ENCODE results near the gene PCDHB10.
A peak's percentile ranks its signal among the peaks of the same experiment; 100 is the strongest.
"Not testable (repeated sequence)": the region's sequence is repeated elsewhere in the genome, so short reads cannot be mapped to it uniquely, and the experiment has no call there.

The PCDHB10 gene

GRCh38 chr5:141188682-141189081 is 3.5 kb upstream of the PCDHB10 start:
- not testable (repeated sequence) for DNase-seq

DNA sequence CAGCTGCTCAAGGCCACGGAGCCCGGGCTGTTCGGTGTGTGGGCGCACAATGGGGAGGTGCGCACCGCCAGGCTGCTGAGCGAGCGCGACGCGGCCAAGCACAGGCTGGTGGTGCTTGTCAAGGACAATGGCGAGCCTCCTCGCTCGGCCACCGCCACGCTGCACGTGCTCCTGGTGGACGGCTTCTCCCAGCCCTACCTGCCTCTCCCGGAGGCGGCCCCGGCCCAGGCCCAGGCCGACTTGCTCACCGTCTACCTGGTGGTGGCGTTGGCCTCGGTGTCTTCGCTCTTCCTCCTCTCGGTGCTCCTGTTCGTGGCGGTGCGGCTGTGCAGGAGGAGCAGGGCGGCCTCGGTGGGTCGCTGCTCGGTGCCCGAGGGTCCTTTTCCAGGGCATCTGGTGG is 3.0 kb upstream of the PCDHB10 start:
- not testable (repeated sequence) for DNase-seq

DNA sequence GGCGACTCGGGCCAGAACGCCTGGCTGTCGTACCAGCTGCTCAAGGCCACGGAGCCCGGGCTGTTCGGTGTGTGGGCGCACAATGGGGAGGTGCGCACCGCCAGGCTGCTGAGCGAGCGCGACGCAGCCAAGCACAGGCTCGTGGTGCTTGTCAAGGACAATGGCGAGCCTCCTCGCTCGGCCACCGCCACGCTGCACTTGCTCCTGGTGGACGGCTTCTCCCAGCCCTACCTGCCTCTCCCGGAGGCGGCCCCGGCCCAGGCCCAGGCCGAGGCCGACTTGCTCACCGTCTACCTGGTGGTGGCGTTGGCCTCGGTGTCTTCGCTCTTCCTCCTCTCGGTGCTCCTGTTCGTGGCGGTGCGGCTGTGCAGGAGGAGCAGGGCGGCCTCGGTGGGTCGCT is 2.2 kb downstream of the PCDHB10 start:
- not testable (repeated sequence) for DNase-seq

DNA sequence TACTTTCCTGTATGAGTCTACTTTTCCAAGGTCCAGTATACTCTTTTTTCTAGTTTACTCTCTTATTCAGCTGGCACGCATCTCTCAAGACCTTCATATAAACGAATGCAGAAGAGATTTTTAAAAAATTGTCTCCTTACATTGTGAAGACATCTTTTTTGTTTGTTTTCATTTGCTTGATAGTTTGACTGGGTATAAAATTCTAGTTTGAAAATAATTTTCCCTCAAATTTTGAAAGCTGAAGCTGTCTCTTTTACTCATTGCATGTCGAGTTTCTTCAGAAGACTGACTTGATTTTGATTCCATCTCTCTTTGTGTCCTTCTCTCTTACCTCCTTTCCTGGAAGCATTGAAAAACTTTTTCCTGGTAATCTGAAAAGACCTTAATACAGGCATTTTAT is 4.2 kb downstream of the PCDHB10 start:
- DNase-seq = no peak

GRCh38 chr5:141199359-141200235 is 7.4 kb downstream of the PCDHB10 start, which contains the start of gene PCDHB11:
PCDHB11 (plus strand) TSS chr5:141199627; CDS start chr5:141199775, 148 bp downstream.
- no peak for DNase-seq

- not testable (repeated sequence) for DNase-seq
These were observed 9.0 kb downstream of the PCDHB10 start for GRCh38 chr5:141201126-141201525.

GRCh38 chr5:141201646-141202045 is 9.5 kb downstream of the PCDHB10 start:
- not testable (repeated sequence) for DNase-seq

GRCh38 chr5:141208478-141208877 is 16.3 kb downstream of the PCDHB10 start, which contains the start of gene PCDHB12:
PCDHB12 (plus strand) TSS chr5:141208719; CDS start chr5:141208908, 189 bp downstream.
- no peak for DNase-seq

GRCh38 chr5:141210281-141210680 is 18.1 kb downstream of the PCDHB10 start:
- not testable (repeated sequence) for DNase-seq

DNA sequence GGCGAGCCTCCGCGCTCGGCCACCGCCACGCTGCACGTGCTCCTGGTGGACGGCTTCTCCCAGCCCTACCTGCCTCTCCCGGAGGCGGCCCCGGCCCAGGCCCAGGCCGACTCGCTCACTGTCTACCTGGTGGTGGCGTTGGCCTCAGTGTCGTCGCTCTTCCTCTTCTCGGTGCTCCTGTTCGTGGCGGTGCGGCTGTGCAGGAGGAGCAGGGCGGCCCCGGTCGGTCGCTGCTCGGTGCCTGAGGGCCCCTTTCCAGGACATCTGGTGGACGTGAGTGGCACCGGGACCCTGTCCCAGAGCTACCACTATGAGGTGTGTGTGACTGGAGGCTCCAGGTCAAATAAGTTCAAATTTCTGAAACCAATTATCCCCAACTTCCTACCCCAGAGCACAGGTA is 18.7 kb downstream of the PCDHB10 start:
- DNase-seq = not testable (repeated sequence)

- peak; percentile 21 for DNase-seq
These were observed 21.6 kb downstream of the PCDHB10 start, which contains the start of gene PCDHB13 for GRCh38 chr5:141213656-141214339. PCDHB13 (plus strand) TSS chr5:141213919; CDS start chr5:141214124, 205 bp downstream.

GRCh38 chr5:141214583-141214982 is 22.4 kb downstream of the PCDHB10 start:
- DNase-seq = not testable (repeated sequence)

DNA sequence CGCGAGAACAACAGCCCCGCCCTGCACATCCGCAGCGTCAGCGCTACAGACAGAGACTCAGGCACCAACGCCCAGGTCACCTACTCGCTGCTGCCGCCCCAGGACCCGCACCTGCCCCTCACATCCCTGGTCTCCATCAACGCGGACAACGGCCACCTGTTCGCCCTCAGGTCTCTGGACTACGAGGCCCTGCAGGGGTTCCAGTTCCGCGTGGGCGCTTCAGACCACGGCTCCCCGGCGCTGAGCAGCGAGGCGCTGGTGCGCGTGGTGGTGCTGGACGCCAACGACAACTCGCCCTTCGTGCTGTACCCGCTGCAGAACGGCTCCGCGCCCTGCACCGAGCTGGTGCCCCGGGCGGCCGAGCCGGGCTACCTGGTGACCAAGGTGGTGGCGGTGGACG is 23.4 kb downstream of the PCDHB10 start:
- DNase-seq = not testable (repeated sequence)

DNA sequence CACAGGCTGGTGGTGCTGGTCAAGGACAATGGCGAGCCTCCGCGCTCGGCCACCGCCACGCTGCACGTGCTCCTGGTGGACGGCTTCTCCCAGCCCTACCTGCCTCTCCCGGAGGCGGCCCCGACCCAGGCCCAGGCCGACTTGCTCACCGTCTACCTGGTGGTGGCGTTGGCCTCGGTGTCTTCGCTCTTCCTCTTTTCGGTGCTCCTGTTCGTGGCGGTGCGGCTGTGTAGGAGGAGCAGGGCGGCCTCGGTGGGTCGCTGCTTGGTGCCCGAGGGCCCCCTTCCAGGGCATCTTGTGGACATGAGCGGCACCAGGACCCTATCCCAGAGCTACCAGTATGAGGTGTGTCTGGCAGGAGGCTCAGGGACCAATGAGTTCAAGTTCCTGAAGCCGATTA is 23.9 kb downstream of the PCDHB10 start:
- DNase-seq = not testable (repeated sequence)

DNA sequence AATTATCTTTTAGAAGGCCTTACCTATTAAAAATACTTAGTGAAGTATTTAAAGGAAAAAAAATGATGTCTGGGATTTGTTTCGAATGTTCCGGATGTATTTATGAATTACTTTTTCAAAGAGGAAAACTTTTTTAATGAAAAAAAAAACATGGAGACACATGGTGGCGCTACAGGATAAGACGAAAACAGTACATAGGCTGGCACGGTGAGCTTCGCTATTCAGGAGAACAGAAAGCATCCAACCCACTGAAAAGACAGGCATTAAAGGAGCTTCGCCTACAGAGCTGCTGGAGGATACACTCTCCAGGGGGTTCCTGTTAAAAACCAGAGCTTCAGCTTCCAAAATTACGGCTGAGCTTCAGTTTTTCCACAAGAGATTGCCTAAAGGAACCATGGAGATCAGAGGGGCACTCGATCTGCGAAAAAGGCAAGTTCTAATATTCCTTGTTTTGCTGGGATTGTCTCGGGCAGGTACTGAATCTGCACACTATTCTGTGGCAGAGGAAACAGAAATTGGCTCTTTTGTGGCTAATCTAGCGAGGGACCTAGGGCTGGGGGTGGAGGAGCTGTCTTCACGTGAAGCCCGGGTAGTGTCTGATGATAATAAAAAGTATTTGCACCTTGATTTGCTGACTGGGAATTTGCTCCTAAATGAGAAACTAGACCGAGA is 31.1 kb downstream of the PCDHB10 start, which contains the start of gene PCDHB14:
Gene PCDHB14, plus strand, starts transcription at position 232 of the 672 bp plus-strand sequence. Its CDS starts 163 bp downstream, at position 395.
- DNase-seq = no peak

DNA sequence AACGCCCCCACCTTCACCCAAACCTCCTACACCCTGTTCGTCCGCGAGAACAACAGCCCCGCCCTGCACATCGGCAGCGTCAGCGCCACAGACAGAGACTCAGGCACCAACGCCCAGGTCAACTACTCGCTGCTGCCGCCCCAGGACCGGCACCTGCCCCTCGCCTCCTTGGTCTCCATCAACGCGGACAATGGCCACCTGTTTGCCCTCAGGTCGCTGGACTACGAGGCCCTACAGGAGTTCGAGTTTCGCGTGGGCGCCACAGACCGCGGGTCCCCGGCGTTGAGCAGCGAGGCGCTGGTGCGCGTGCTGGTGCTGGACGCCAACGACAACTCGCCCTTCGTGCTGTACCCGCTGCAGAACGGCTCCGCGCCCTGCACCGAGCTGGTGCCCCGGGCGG is 32.7 kb downstream of the PCDHB10 start:
- not testable (repeated sequence) for DNase-seq

DNA sequence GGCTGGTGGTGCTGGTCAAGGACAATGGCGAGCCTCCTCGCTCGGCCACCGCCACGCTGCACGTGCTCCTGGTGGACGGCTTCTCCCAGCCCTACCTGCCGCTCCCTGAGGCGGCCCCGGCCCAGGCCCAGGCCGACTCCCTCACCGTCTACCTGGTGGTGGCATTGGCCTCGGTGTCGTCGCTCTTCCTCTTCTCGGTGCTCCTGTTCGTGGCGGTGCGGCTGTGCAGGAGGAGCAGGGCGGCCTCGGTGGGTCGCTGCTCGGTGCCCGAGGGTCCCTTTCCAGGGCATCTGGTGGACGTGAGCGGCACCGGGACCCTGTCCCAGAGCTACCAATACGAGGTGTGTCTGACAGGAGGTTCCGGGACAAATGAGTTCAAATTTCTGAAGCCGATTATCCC is 33.3 kb downstream of the PCDHB10 start:
- not testable (repeated sequence) for DNase-seq

- DNase-seq = no peak
These were observed 42.0 kb downstream of the PCDHB10 start for GRCh38 chr5:141234109-141234667.

DNA sequence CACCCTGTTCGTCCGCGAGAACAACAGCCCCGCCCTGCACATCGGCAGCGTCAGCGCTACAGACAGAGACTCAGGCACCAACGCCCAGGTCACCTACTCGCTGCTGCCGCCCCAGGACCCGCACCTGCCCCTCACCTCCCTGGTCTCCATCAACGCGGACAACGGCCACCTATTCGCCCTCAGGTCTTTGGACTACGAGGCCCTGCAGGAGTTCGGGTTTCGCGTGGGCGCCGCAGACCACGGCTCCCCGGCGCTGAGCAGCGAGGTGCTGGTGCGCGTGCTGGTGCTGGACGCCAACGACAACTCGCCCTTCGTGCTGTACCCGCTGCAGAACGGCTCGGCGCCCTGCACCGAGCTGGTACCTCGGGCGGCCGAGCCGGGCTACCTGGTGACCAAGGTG is 43.8 kb downstream of the PCDHB10 start:
- not testable (repeated sequence) for DNase-seq

DNA sequence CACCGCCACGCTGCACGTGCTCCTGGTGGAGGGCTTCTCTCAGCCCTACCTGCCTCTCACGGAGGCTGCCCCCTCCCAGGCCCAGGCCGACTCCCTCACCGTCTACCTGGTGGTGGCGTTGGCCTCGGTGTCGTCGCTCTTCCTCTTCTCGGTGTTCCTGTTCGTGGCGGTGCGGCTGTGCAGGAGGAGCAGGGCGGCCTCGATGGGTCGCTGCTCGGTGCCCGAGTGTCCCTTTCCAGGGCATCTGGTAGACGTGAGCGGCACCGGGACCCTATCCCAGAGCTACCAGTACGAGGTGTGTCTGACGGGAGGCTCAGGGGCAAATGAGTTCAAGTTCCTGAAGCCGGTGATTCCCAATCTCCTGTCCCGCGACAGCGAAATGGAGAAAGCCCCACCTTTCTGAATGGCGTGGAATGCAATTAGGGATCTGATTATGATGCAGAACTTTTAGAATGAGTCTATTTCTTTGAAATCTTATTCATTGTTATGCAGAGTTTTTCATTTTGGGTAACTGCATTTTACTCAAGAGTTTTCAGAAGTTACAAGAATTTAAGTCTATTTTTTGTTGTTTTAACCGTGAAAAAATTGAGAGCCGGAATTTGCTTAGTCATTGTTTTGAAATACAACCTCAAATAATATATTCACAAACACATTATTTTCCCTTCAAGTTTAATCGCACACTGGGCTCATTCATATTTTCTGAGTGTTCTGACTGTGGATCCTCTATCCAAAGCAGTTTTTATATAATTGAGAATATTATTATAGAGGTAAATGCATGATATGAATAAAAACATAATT is 44.6 kb downstream of the PCDHB10 start:
- no peak for DNase-seq

DNA sequence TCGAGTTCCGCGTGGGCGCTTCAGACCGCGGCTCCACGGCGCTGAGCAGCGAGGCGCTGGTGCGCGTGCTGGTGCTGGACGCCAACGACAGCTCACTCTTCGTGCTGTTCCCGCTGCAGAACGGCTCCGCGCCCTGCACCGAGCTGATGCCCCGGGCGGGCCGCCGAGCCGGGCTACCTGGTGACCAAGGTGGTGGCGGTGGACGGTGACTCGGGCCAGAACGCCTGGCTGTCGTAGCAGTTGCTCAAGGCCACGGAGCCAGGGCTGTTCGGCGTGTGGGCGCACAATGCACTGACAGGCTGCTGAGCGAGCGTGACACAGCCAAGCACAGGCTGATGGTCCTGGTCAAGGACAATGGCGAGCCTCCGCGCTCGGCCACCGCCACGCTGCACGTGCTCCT is 49.3 kb downstream of the PCDHB10 start:
- DNase-seq = no peak

Data from stimulated activated CD4-positive, alpha-beta T cell treated with anti-CD3 and anti-CD28 coated beads, Interleukin-15, amount 100 ng/mL, for 24 hours (primary cell).